ENCODE measurements around the gene HIVEP3. TPM values are rescaled to one million over a fixed set of nuclear protein-coding genes. Genes with fewer than 3 reads are reported as not detected.

HIVEP3 gene
- total RNA-seq, 2 experiments from 2014 or later: 18.6 to 20.4 TPM

- no peak for DNase-seq
- H3K36me3 Mint-ChIP-seq (ENCODE audit: low read depth): no peaks in the 10 kb centered on the region
- no peak overlapping the region for H3K4me3 Mint-ChIP-seq
- no peak for ATAC-seq
- H3K27ac Mint-ChIP-seq: no peak overlapping the region
- peaks cover 4% of the 10 kb centered on the region for H3K4me1 Mint-ChIP-seq (ENCODE audit: low read depth)
- POLR2A ChIA-PET: no interaction called here
- no peaks in the 10 kb centered on the region for H3K9me3 Mint-ChIP-seq
- no peaks in the 10 kb centered on the region for H3K27me3 Mint-ChIP-seq
- CTCF ChIA-PET: no interaction called here
- no peak for TF ChIP-seq CTCF (IDR thresholded peaks at IDR 0.05)
- intact Hi-C loops (cut with micrococcal nuclease): no loop called here
Observed at GRCh38 chr1:41705798-41706197, 212.9 kb downstream of the HIVEP3 start.

GRCh38 chr1:41704196-41704595 lies 214.5 kb downstream of the HIVEP3 start:
- DNase-seq (no peak), ATAC-seq (no peak)
- Mint-ChIP-seq H3K27me3 (no peaks in the 10 kb centered on the region), H3K4me3 (no peak overlapping the region), H3K9me3 (no peaks in the 10 kb centered on the region), H3K27ac (no peak overlapping the region), H3K36me3 (ENCODE audit: low read depth) (no peaks in the 10 kb centered on the region), H3K4me1 (ENCODE audit: low read depth) (peaks cover 13% of the 10 kb centered on the region)
- ChIA-PET POLR2A (interaction anchor here (1.3 kb wide), 1 partner anchor 10 kb away, joined by 3 read pairs; no protein-coding TSS in a partner anchor), CTCF (interaction anchor here (0.9 kb wide), 1 partner anchor 130 kb away, joined by 5 read pairs; no protein-coding TSS in a partner anchor)
- intact Hi-C loops (cut with micrococcal nuclease): no loop called here
- TF ChIP-seq CTCF (IDR thresholded peaks at IDR 0.05): no peak

- H3K4me1 Mint-ChIP-seq (ENCODE audit: low read depth): peaks cover 19% of the 10 kb centered on the region
- ChIA-PET POLR2A (no interaction called here), CTCF (interaction anchor here (1.3 kb wide), 1 partner anchor 109 kb away, joined by 3 read pairs; no protein-coding TSS in a partner anchor)
- H3K4me3 Mint-ChIP-seq: no peak overlapping the region
- TF ChIP-seq CTCF (IDR thresholded peaks at IDR 0.05): no peak
- H3K27ac Mint-ChIP-seq: no peak overlapping the region
- intact Hi-C loops (cut with micrococcal nuclease): no loop called here
- H3K27me3 Mint-ChIP-seq: no peaks in the 10 kb centered on the region
- ATAC-seq (no peak), DNase-seq (no peak)
- H3K36me3 Mint-ChIP-seq (ENCODE audit: low read depth): no peaks in the 10 kb centered on the region
- H3K9me3 Mint-ChIP-seq: no peaks in the 10 kb centered on the region
Observed at GRCh38 chr1:41702771-41703170, 216.0 kb downstream of the HIVEP3 start.

GRCh38 chr1:41700986-41701535 lies 217.7 kb downstream of the HIVEP3 start:
- Mint-ChIP-seq H3K27me3 (no peaks in the 10 kb centered on the region), H3K9me3 (no peaks in the 10 kb centered on the region), H3K36me3 (ENCODE audit: low read depth) (no peaks in the 10 kb centered on the region), H3K4me1 (ENCODE audit: low read depth) (peaks cover 16% of the 10 kb centered on the region), H3K27ac (no peak overlapping the region), H3K4me3 (no peak overlapping the region)
- ChIA-PET POLR2A (no interaction called here), CTCF (interaction anchor here (0.6 kb wide), 1 partner anchor 127 kb away, joined by 3 read pairs; no protein-coding TSS in a partner anchor)
- ATAC-seq (no peak), DNase-seq (no peak)
- TF ChIP-seq CTCF (IDR thresholded peaks at IDR 0.05): no peak
- intact Hi-C loops (cut with micrococcal nuclease): no loop called here

GRCh38 chr1:41700581-41700980 lies 218.1 kb downstream of the HIVEP3 start:
- peaks cover 16% of the 10 kb centered on the region for H3K4me1 Mint-ChIP-seq (ENCODE audit: low read depth)
- POLR2A ChIA-PET: no interaction called here
- no peak overlapping the region for H3K27ac Mint-ChIP-seq
- ATAC-seq: no peak
- no peak for DNase-seq
- CTCF ChIA-PET: no interaction called here
- H3K4me3 Mint-ChIP-seq: no peak overlapping the region
- H3K9me3 Mint-ChIP-seq: no peaks in the 10 kb centered on the region
- H3K27me3 Mint-ChIP-seq: no peaks in the 10 kb centered on the region
- TF ChIP-seq CTCF (IDR thresholded peaks at IDR 0.05): no peak
- intact Hi-C loops (cut with micrococcal nuclease): no loop called here
- no peaks in the 10 kb centered on the region for H3K36me3 Mint-ChIP-seq (ENCODE audit: low read depth)
